Upper lobe of left lung (tissue), 4 donors: ENCODE results near the gene SLC22A17.

Experiments
- EP300 ChIP-seq, 4 donors: sonication (generic); formaldehyde crosslinking; IDR thresholded peaks; one replicate each; pipeline ENCODE4 v1.5.1; 2017; ENCODE audit warnings: antibody characterized with exemption in 4 of 4, control low read depth in 2 of 4
- POLR2A ChIP-seq, 4 donors: fragments of 450-650 bp; IDR thresholded peaks; one replicate each; pipeline ENCODE4 v1.5.1; 2016 to 2017; ENCODE audit warnings: antibody characterized with exemption in 4 of 4, mild to moderate bottlenecking in 2 of 4
- POLR2AphosphoS5 ChIP-seq, 2 donors: sonication (generic); formaldehyde crosslinking; IDR thresholded peaks; one replicate each; pipeline ENCODE4 v1.5.1; 2017; ENCODE audit warnings: antibody characterized with exemption in 2 of 2
- TF ChIP-seq, protein P1 (sequence below), 6 experiments: fragments of 450-650 bp in 4 of 6; fragments of 200-600 bp in 2 of 6; sonication (generic) in 2 of 6; IDR thresholded peaks; one replicate each; pipeline ENCODE4 v1.5.1; 2016 to 2019; ENCODE audit warnings: antibody characterized with exemption in 6 of 6

DNA sequence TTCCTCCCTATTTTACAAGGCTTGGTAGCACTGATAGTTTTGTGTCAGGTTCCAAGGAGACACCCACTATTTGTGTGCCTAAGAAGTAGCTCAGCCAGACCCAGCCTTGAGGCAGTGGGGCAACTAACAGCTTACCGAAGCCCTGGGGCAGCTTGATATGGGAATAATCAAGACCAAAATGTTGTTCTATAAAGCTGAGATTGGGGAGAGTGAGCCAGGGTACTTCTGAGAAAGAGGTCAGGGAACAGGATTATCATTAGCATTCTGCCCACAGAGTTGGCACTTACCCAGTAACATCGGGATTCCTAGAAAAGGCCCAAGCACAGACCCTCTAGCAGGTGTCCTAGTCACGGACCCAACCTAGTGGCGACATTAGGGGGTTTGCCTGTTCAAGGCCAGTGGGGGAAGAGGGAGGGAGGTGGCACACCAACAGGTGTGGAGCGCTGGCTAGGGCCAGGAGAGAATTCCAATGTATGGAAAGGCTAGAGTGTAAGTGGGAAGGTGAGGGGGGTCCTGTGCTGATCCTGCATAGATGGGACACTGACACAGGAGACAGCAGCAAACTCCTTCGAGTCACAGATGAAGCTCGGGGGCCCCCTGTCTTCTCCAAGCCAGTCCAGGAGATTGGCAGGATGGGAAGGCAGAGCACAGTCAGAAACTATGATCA is 54.9 kb downstream of the SLC22A17 start:
- TF ChIP-seq POLR2AphosphoS5 (IDR thresholded peaks at IDR 0.05) (no peak), POLR2A (IDR thresholded peaks at IDR 0.05) (no peak), EP300 (IDR thresholded peaks at IDR 0.05) (no peak)
- TF ChIP-seq, protein P1, sequence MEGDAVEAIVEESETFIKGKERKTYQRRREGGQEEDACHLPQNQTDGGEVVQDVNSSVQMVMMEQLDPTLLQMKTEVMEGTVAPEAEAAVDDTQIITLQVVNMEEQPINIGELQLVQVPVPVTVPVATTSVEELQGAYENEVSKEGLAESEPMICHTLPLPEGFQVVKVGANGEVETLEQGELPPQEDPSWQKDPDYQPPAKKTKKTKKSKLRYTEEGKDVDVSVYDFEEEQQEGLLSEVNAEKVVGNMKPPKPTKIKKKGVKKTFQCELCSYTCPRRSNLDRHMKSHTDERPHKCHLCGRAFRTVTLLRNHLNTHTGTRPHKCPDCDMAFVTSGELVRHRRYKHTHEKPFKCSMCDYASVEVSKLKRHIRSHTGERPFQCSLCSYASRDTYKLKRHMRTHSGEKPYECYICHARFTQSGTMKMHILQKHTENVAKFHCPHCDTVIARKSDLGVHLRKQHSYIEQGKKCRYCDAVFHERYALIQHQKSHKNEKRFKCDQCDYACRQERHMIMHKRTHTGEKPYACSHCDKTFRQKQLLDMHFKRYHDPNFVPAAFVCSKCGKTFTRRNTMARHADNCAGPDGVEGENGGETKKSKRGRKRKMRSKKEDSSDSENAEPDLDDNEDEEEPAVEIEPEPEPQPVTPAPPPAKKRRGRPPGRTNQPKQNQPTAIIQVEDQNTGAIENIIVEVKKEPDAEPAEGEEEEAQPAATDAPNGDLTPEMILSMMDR (IDR thresholded peaks at IDR 0.05) = no peak
